MCF 10A (cell line): ENCODE measurements around the gene TNFRSF19. TPM values are rescaled to one million over a fixed set of nuclear protein-coding genes. Genes with fewer than 3 reads are reported as not detected.

Source experiments
- BruUV-seq: library from RNA; stranded (reverse); fragments of 400-500 nt; replicated peaks from 2 replicates; lab custom pipeline; 2021; lab: Mats Ljungman, UMichigan
- CTCF ChIA-PET: fragments of 300-600 bp; sonication (Branson Sonifier 250); formaldehyde crosslinking; extraction: SDS; loops from one replicate; lab custom pipeline; 2021; ENCODE audit warnings: antibody characterized with exemption, inconsistent platforms; lab: Yijun Ruan, JAX
- POLR2A ChIA-PET: fragments of 300-600, 350-650 bp; sonication (Branson Sonifier 250); formaldehyde crosslinking; extraction: SDS; loops from one replicate; lab custom pipeline; 2020; ENCODE audit warnings: antibody characterized with exemption, inconsistent platforms; lab: Yijun Ruan, JAX
- DNase-seq: peaks from one replicate; pipeline ENCODE4 v3.0.0-alpha.2; 2018; ENCODE audit not compliant: unreplicated experiment
- H3K27ac Mint-ChIP-seq: one replicate; pipeline ENCODE4 v1.8.0; 2022; ENCODE audit warnings: mild to moderate bottlenecking, low read depth, mixed read lengths; ENCODE audit not compliant: unreplicated experiment
- H3K27me3 Mint-ChIP-seq: one replicate; pipeline ENCODE4 v1.8.0; 2022; ENCODE audit warnings: mixed read lengths; ENCODE audit not compliant: insufficient read depth, unreplicated experiment
- H3K36me3 Mint-ChIP-seq: one replicate; pipeline ENCODE4 v1.8.0; 2022; ENCODE audit warnings: mild to moderate bottlenecking, moderate library complexity, mixed read lengths; ENCODE audit not compliant: insufficient read depth, unreplicated experiment
- H3K4me1 Mint-ChIP-seq: one replicate; pipeline ENCODE4 v1.8.0; 2022; ENCODE audit warnings: mixed read lengths; ENCODE audit not compliant: insufficient read depth, unreplicated experiment
- H3K4me3 Mint-ChIP-seq: one replicate; pipeline ENCODE4 v1.8.0; 2022; ENCODE audit warnings: mild to moderate bottlenecking, moderate library complexity, mixed read lengths; ENCODE audit not compliant: unreplicated experiment
- H3K9me3 Mint-ChIP-seq: one replicate; pipeline ENCODE4 v1.8.0; 2022; ENCODE audit warnings: mixed read lengths; ENCODE audit not compliant: unreplicated experiment
- CTCF ChIP-seq: fragments of 200-600 bp; IDR thresholded peaks from one replicate; pipeline ENCODE4 v1.8.0; 2022; ENCODE audit warnings: antibody characterized with exemption, mild to moderate bottlenecking; ENCODE audit not compliant: unreplicated experiment
- intact Hi-C: fragments of 100-400 bp; cut with micrococcal nuclease; formaldehyde crosslinking; loops from 2 replicates; pipeline ENCODE4 v1.14.1; 2022
- total RNA-seq: library from RNA; stranded (reverse); gene quantifications from 2 replicates; pipeline ENCODE4 v1.2.3, GENCODE V29; 2022

Gene TNFRSF19
- total RNA-seq, 1 experiment from 2014 or later = not detected

GRCh38 chr13:23642110-23642509 lies 71.9 kb downstream of the TNFRSF19 start:
- no peak for TF ChIP-seq CTCF
- Mint-ChIP-seq H3K27ac (no peak overlapping the region), H3K27me3 (peaks cover 6% of the 10 kb centered on the region), H3K4me1 (no peaks in the 10 kb centered on the region), H3K36me3 (no peaks in the 10 kb centered on the region), H3K4me3 (no peak overlapping the region), H3K9me3 (no peaks in the 10 kb centered on the region)
- CTCF ChIA-PET = no interaction called here
- POLR2A ChIA-PET = no interaction called here
- no TSS peak for BruUV-seq
- no peak for DNase-seq
- intact Hi-C loops = no loop called here

- no peaks in the 10 kb centered on the region for H3K4me1 Mint-ChIP-seq
- no peaks in the 10 kb centered on the region for H3K9me3 Mint-ChIP-seq
- ChIA-PET CTCF (no interaction called here), POLR2A (no interaction called here)
- H3K4me3 Mint-ChIP-seq = no peak overlapping the region
- no TSS peak for BruUV-seq
- no peak for DNase-seq
- H3K27ac Mint-ChIP-seq = no peak overlapping the region
- no peaks in the 10 kb centered on the region for H3K36me3 Mint-ChIP-seq
- H3K27me3 Mint-ChIP-seq = peaks cover 21% of the 10 kb centered on the region
- TF ChIP-seq CTCF = no peak
- intact Hi-C loops = no loop called here
Measured at GRCh38 chr13:23643338-23644125, 73.3 kb downstream of the TNFRSF19 start.

GRCh38 chr13:23644126-23644419 lies 73.9 kb downstream of the TNFRSF19 start:
- no peak for DNase-seq
- no peak overlapping the region for H3K4me3 Mint-ChIP-seq
- H3K27ac Mint-ChIP-seq = no peak overlapping the region
- BruUV-seq = no TSS peak
- intact Hi-C loops = no loop called here
- no peaks in the 10 kb centered on the region for H3K9me3 Mint-ChIP-seq
- H3K27me3 Mint-ChIP-seq = peaks cover 26% of the 10 kb centered on the region
- POLR2A ChIA-PET = no interaction called here
- H3K36me3 Mint-ChIP-seq = no peaks in the 10 kb centered on the region
- CTCF ChIA-PET = no interaction called here
- no peaks in the 10 kb centered on the region for H3K4me1 Mint-ChIP-seq
- TF ChIP-seq CTCF = no peak

GRCh38 chr13:23644527-23645138 lies 74.4 kb downstream of the TNFRSF19 start:
- ChIA-PET CTCF (no interaction called here), POLR2A (no interaction called here)
- H3K27me3 Mint-ChIP-seq = peaks cover 32% of the 10 kb centered on the region
- DNase-seq = no peak
- intact Hi-C loops = no loop called here
- H3K36me3 Mint-ChIP-seq = no peaks in the 10 kb centered on the region
- H3K4me1 Mint-ChIP-seq = no peaks in the 10 kb centered on the region
- H3K4me3 Mint-ChIP-seq = no peak overlapping the region
- H3K9me3 Mint-ChIP-seq = no peaks in the 10 kb centered on the region
- no TSS peak for BruUV-seq
- H3K27ac Mint-ChIP-seq = no peak overlapping the region
- no peak for TF ChIP-seq CTCF
